ENCODE data around the gene CYTH4.

Gene CYTH4

GRCh38 chr22:37345863-37346504 is 63.7 kb downstream of the CYTH4 start:
- DNase-seq (ENCODE audit: low read depth, low spot score): peak; percentile 66

- no peak for DNase-seq (ENCODE audit: low read depth, low spot score)
These were observed 64.2 kb downstream of the CYTH4 start for GRCh38 chr22:37346505-37346895.

DNA sequence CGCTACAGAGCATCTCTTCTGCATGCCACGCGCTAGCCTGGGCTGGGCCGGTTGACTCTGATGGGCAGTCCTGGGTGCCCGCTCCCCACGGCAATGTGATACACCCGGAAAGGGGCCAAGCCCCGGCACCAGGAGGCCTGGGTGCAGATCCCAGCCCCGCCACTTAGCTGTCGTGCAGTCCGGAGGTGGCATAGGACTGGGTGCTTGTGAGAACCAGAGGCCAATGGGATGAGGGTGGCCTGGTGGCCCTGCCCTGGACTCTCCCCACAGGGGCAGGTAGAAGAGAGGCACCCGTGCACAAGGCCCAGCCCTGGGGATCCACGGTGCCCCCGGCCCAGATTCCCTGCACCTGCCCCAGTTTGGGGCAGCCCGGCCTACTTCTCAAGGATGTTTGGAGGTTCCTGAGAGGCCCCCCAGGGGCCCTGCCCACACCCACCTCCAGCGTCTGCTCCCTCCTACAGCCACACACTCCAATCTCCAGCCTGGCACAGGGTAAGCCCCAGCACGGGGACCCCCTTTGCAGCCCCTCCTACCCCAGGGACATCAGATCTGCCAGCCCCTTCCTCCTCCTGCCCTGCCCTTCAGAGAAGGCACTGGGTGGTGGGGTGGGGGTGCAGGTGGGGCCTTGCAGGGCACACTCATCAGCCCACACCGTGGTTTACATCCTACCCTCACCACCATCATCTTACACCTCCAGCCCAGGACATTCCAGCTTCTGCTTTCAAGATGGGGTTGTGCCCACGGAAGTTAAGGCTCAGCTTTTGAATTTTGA is 66.9 kb downstream of the CYTH4 start:
- no peak for DNase-seq (ENCODE audit: low read depth, low spot score)

- no peak for DNase-seq (ENCODE audit: low read depth, low spot score)
These were observed 68.9 kb downstream of the CYTH4 start for GRCh38 chr22:37351232-37351631.

DNA sequence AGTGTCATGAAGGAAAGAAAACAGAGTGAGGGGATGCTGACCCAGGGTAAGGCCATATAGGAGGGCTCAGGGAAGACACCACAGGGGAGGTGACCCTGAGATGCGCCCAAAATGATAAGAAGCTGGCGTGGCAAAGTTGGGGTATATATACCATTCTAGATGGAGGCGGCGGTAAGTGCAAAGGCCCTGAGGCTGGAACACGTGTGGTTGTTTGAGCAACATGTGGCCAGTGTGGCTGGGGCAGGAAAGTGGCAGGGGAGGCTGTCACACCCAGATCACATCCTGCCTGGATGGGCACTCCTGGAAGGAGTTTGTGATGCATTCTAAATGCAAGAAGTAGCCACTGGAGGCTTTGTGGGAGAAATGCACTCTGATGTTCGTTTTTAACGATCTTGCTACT is 70.2 kb downstream of the CYTH4 start:
- DNase-seq (ENCODE audit: low read depth, low spot score): no peak

- peak; percentile 93 for DNase-seq (ENCODE audit: low read depth, low spot score)
These were observed 71.5 kb downstream of the CYTH4 start for GRCh38 chr22:37353839-37354238.

DNA sequence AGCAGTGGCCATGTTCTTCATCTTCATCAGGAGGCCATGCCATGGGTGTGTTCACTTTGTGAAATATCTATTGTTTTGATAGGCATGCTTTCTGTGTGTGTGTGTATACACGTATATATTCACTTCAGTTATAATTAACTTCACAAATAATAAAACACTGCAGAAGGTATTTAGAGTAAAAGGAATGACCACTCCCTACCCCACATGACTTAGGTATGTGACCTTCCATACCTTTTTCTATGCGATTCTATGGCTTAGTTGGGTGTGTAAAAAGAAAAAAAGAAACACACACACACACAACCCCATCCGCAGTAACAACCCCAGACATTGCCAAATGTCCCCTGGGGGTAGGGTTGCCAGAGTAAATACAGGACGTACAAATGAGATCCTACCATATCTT is 72.0 kb downstream of the CYTH4 start:
- no peak for DNase-seq (ENCODE audit: low read depth, low spot score)

GRCh38 chr22:37354670-37355069 is 72.4 kb downstream of the CYTH4 start:
- no peak for DNase-seq (ENCODE audit: low read depth, low spot score)

DNA sequence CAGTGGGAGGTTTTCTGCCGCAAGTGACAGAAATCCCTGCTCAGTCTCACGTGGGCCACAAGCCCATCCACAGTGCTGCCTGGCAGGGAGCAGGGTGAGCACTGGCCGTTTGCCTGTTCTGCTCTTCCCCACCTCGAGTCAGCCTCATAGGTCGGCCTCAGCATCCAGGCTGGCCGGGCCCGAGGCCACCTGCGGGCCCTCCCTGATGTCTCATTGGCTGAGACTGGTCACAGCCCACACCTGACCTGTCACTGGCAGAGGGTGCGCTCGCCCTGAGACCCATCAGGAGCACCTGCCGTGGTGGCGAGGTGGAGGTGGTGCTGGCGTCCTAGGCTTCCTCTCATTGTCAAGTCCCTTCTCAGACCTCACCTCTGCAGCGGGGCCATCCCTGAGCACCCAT is 72.9 kb downstream of the CYTH4 start:
- no peak for DNase-seq (ENCODE audit: low read depth, low spot score)

GRCh38 chr22:37356922-37357321 is 74.6 kb downstream of the CYTH4 start:
- no peak for DNase-seq (ENCODE audit: low read depth, low spot score)

DNA sequence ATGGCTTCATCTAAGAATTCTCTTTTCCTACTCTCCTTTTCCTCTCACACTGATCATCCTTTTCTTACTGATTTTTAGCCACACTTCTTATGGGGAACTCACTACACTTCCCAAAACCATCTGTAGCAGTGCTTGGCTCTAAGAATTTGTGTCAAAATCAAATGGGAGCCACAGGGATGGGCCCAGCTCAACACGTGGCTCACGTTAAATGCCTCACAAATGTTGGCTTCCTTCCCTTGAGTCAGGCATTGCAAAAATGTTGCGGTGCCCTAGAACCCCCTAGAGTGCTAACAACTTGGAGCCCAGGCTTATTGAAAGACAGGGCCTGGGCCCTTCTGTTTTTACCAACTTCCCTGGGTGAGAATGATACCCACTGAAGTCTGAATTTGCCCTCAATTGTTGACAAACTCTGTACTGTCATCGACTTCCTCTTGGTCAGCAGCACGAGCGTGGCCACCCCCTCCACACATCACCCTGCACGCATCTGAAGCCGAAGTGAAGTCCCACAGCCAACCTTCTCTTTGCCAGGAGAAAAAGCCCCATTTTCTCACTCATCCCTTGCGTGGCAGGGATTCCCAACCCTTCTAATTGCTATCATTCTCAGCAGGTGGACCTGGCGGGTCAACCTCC is 75.3 kb downstream of the CYTH4 start:
- DNase-seq (ENCODE audit: low read depth, low spot score): no peak

DNA sequence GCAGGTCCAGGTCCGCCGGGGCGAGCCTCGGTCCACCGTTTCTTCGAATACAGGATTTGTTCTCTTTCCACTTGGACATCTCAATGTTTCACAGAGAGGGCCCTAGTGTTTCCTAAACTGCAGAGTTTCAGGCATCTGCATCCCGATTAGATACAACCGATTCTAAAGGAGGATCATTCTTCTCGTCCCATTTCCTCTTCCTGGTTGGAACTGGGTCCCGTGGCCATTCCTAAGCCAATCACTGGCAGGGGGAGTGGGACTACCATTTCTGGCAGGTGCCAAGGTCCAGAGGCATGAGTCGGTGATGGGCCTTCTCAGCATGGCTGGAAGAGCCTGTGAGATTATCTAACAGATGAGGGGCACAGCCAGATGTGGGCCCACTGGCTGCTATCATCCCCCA is 76.1 kb downstream of the CYTH4 start:
- DNase-seq (ENCODE audit: low read depth, low spot score): no peak

DNA sequence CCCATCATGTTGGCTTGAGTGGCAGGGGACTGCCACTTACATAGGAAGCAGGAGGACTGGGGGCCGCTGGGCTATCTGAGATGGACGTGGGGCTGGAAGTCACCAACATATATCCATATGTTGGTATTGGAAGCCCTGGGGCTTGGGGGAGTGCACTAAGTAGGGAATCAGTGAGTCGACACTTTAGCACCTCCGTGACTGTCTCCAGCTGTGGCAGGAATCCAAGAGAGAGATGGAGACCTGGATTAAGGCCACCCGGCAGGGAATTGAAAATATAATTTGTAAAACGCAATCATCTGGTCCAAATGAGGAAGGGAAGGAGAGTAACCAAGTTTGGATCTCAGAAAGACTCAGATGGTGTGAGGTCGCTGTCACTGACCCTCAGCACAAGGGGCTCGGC is 76.6 kb downstream of the CYTH4 start:
- no peak for DNase-seq (ENCODE audit: low read depth, low spot score)

DNA sequence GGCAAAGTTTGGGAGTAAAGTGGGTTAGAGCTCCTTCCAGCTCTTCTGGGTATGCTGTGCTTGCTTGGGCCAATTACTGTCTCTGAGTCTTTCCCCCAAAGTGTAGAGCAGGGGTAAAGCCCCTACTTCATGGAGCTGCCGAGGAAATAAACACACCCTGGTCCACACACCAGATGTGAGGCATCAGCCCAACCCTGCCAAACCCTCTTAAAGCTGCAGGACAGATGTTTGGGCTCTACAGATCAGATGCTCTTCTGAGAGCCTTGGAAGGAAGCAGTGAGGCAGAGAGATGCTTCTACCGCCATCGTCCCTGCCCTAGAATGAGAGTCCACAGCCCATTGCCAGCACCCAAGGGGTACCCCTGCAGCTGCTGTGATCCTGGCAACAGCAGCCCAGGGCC is 80.3 kb downstream of the CYTH4 start:
- no peak for DNase-seq (ENCODE audit: low read depth, low spot score)

- no peak for DNase-seq (ENCODE audit: low read depth, low spot score)
These were observed 81.1 kb downstream of the CYTH4 start for GRCh38 chr22:37363261-37363992.

Measured in astrocyte of the hippocampus (primary cell).